Neural cell (in vitro differentiated cells): ENCODE results near the gene SLC26A11.

Experiments used
- EP300 ChIP-seq: fragments of 450-650 bp; conservative IDR thresholded peaks from 2 replicates; pipeline ENCODE4 v1.6.1; 2014; ENCODE audit warnings: antibody characterized with exemption, mild to moderate bottlenecking, moderate library complexity; ENCODE audit not compliant: poor library complexity, severe bottlenecking
- EZH2 ChIP-seq: fragments of 200-600, 300-800 bp; shearing (Covaris generic), sonication (generic); IDR thresholded peaks from 2 replicates; pipeline ENCODE4 v1.6.1; 2014; ENCODE audit warnings: antibody characterized with exemption, low read length, borderline replicate concordance, mild to moderate bottlenecking; ENCODE audit not compliant: insufficient read depth, poor library complexity, severe bottlenecking
- MXI1 ChIP-seq: fragments of 450-650 bp; conservative IDR thresholded peaks from 2 replicates; pipeline ENCODE4 v1.6.1; 2014; ENCODE audit warnings: antibody characterized with exemption, mild to moderate bottlenecking; ENCODE audit not compliant: poor library complexity, severe bottlenecking
- POLR2AphosphoS5 ChIP-seq: IDR thresholded peaks from 2 replicates; pipeline ENCODE4 v1.6.1; 2012
- RAD21 ChIP-seq: fragments of 450-650 bp; conservative IDR thresholded peaks from 2 replicates; pipeline ENCODE4 v1.6.1; 2014; ENCODE audit warnings: antibody characterized with exemption, mild to moderate bottlenecking, moderate library complexity
- TAF1 ChIP-seq: IDR thresholded peaks from 2 replicates; pipeline ENCODE4 v1.6.1; 2012; ENCODE audit warnings: low read depth
- TF ChIP-seq, protein P1 (sequence below): fragments of 450-650 bp; IDR thresholded peaks from 2 replicates; pipeline ENCODE4 v1.5.1; 2014; ENCODE audit warnings: antibody characterized with exemption, mild to moderate bottlenecking, moderate library complexity; ENCODE audit not compliant: poor library complexity, severe bottlenecking

GRCh38 chr17:80274871-80275449 lies 54.7 kb downstream of the SLC26A11 start:
- TF ChIP-seq, protein P1, sequence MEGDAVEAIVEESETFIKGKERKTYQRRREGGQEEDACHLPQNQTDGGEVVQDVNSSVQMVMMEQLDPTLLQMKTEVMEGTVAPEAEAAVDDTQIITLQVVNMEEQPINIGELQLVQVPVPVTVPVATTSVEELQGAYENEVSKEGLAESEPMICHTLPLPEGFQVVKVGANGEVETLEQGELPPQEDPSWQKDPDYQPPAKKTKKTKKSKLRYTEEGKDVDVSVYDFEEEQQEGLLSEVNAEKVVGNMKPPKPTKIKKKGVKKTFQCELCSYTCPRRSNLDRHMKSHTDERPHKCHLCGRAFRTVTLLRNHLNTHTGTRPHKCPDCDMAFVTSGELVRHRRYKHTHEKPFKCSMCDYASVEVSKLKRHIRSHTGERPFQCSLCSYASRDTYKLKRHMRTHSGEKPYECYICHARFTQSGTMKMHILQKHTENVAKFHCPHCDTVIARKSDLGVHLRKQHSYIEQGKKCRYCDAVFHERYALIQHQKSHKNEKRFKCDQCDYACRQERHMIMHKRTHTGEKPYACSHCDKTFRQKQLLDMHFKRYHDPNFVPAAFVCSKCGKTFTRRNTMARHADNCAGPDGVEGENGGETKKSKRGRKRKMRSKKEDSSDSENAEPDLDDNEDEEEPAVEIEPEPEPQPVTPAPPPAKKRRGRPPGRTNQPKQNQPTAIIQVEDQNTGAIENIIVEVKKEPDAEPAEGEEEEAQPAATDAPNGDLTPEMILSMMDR: no peak
- TF ChIP-seq EP300 (no peak), RAD21 (no peak), POLR2AphosphoS5 (no peak), EZH2 (no peak), TAF1 (no peak), MXI1 (no peak)
